ENCODE measurements around the gene TCF19. TPM values are rescaled to one million over a fixed set of nuclear protein-coding genes. Genes with fewer than 3 reads are reported as not detected.

TCF19 gene
- polyA plus RNA-seq, 1 donor from 2014 or later, result 3.6 TPM

DNA sequence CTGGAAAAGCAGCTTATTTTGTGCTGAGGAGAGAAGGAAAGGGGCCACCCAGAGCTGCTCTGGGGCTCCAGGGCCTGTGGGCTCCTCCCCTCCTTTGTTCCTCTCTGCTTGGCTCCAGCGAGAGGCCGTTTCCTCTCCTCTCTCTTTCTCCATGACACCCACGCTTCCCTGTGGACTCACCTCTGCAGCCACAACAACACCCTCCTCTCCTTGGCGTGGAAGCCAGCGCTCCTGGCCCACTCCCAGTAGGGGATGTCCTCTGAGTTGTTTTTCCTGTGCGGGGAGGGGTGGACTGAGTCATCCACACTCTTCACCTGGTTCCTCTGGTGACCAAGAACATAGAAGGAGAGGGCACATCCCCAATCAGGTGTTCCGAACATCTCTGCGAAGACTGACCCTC lies 33.2 kb upstream of the TCF19 start:
- Histone ChIP-seq H3K9ac (ENCODE audit: low read length) (no peak overlapping the region), H4K20me1 (ENCODE audit: insufficient read depth) (no peaks in the 10 kb centered on the region), H3K27me3 (ENCODE audit: insufficient read depth, low read depth, low read length) (no peaks in the 10 kb centered on the region), H3K9me3 (ENCODE audit: low read length) (no peaks in the 10 kb centered on the region), H3F3A (ENCODE audit: insufficient read depth, low read length, poor library complexity, severe bottlenecking) (no peaks in the 10 kb centered on the region), H3K27ac (ENCODE audit: low read length) (no peak overlapping the region), H3K36me3 (ENCODE audit: insufficient read depth, low read length) (no peaks in the 10 kb centered on the region), H3K79me2 (replicated peaks; ENCODE audit: insufficient read depth, low read length) (no peaks in the 10 kb centered on the region), H3K4me2 (ENCODE audit: low read length) (no peak overlapping the region), H2AFZ (ENCODE audit: low read depth, low read length) (no peak overlapping the region), H3K4me3 (ENCODE audit: low read length) (no peak overlapping the region), H3K9me2 (ENCODE audit: insufficient read depth, low read length) (no peaks in the 10 kb centered on the region)
- TF ChIP-seq, protein P1, sequence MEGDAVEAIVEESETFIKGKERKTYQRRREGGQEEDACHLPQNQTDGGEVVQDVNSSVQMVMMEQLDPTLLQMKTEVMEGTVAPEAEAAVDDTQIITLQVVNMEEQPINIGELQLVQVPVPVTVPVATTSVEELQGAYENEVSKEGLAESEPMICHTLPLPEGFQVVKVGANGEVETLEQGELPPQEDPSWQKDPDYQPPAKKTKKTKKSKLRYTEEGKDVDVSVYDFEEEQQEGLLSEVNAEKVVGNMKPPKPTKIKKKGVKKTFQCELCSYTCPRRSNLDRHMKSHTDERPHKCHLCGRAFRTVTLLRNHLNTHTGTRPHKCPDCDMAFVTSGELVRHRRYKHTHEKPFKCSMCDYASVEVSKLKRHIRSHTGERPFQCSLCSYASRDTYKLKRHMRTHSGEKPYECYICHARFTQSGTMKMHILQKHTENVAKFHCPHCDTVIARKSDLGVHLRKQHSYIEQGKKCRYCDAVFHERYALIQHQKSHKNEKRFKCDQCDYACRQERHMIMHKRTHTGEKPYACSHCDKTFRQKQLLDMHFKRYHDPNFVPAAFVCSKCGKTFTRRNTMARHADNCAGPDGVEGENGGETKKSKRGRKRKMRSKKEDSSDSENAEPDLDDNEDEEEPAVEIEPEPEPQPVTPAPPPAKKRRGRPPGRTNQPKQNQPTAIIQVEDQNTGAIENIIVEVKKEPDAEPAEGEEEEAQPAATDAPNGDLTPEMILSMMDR (IDR thresholded peaks at IDR 0.05; ENCODE audit: poor library complexity, severe bottlenecking), result no peak
- TF ChIP-seq POLR2AphosphoS5 (IDR thresholded peaks at IDR 0.05), result no peak
- TF ChIP-seq MXI1 (conservative IDR thresholded peaks at IDR 0.05; ENCODE audit: poor library complexity, severe bottlenecking), result no peak
- TF ChIP-seq, protein P2, sequence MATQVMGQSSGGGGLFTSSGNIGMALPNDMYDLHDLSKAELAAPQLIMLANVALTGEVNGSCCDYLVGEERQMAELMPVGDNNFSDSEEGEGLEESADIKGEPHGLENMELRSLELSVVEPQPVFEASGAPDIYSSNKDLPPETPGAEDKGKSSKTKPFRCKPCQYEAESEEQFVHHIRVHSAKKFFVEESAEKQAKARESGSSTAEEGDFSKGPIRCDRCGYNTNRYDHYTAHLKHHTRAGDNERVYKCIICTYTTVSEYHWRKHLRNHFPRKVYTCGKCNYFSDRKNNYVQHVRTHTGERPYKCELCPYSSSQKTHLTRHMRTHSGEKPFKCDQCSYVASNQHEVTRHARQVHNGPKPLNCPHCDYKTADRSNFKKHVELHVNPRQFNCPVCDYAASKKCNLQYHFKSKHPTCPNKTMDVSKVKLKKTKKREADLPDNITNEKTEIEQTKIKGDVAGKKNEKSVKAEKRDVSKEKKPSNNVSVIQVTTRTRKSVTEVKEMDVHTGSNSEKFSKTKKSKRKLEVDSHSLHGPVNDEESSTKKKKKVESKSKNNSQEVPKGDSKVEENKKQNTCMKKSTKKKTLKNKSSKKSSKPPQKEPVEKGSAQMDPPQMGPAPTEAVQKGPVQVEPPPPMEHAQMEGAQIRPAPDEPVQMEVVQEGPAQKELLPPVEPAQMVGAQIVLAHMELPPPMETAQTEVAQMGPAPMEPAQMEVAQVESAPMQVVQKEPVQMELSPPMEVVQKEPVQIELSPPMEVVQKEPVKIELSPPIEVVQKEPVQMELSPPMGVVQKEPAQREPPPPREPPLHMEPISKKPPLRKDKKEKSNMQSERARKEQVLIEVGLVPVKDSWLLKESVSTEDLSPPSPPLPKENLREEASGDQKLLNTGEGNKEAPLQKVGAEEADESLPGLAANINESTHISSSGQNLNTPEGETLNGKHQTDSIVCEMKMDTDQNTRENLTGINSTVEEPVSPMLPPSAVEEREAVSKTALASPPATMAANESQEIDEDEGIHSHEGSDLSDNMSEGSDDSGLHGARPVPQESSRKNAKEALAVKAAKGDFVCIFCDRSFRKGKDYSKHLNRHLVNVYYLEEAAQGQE (IDR thresholded peaks at IDR 0.05; ENCODE audit: borderline replicate concordance), result no peak
- TF ChIP-seq EP300 (conservative IDR thresholded peaks at IDR 0.05; ENCODE audit: poor library complexity, severe bottlenecking), result no peak
- TF ChIP-seq TAF1 (IDR thresholded peaks at IDR 0.05; ENCODE audit: low read depth), result no peak
- TF ChIP-seq EZH2 (IDR thresholded peaks at IDR 0.05; ENCODE audit: borderline replicate concordance, insufficient read depth, low read length, poor library complexity, severe bottlenecking), result no peak
- no peak for TF ChIP-seq RAD21 (conservative IDR thresholded peaks at IDR 0.05)

DNA sequence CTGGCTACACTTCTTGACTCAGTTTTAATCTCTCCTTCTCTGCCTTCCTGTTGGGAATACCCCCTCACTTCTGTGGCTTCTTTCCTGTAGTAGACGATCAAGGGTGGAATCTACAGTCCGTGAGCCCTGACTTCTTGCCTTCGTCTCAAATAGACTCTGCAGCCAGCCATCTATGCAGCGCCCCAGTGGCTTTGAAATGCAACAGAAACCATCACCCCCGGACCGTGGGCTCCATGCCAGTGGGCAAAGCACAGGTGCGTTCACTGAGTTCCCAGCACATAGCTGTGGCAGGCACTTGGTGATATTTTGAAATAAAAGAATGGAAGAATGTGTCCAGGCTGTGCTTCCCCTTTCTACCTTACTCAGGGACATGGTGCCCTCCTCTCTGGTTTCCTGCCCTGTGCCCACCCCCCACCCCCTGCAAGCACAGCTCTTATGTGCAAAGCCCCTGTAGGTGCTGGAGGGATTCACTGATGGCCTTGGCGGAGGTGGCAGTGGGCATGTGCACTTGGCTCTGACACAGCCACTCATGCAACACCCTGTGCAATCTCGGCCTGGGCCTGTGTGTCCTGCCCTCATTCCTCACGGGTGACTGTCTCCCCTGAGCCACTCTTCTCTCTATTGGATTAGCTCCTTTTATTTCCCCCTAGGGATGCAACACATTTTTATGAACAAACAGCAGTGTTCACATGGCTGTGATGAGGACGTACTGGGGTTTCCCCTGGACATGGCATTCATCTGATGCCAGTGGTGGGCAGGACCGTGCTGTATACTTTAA lies 32.6 kb upstream of the TCF19 start:
- no peak for TF ChIP-seq SMC3 (conservative IDR thresholded peaks at IDR 0.05; ENCODE audit: poor library complexity)
- TF ChIP-seq MXI1 (conservative IDR thresholded peaks at IDR 0.05; ENCODE audit: poor library complexity, severe bottlenecking), result no peak
- TF ChIP-seq, protein P2 (IDR thresholded peaks at IDR 0.05; ENCODE audit: borderline replicate concordance), result no peak
- TF ChIP-seq, protein P1 (IDR thresholded peaks at IDR 0.05; ENCODE audit: poor library complexity, severe bottlenecking), result no peak
- TF ChIP-seq RAD21 (conservative IDR thresholded peaks at IDR 0.05), result no peak
- no peak for TF ChIP-seq EZH2 (IDR thresholded peaks at IDR 0.05; ENCODE audit: borderline replicate concordance, insufficient read depth, low read length, poor library complexity, severe bottlenecking)
- no peak for TF ChIP-seq EP300 (conservative IDR thresholded peaks at IDR 0.05; ENCODE audit: poor library complexity, severe bottlenecking)
- no peak for TF ChIP-seq TAF1 (IDR thresholded peaks at IDR 0.05; ENCODE audit: low read depth)
- no peak for TF ChIP-seq POLR2AphosphoS5 (IDR thresholded peaks at IDR 0.05)
- Histone ChIP-seq H3K4me2 (ENCODE audit: low read length) (no peak overlapping the region), H3K36me3 (ENCODE audit: insufficient read depth, low read length) (no peaks in the 10 kb centered on the region), H3K9me3 (ENCODE audit: low read length) (no peaks in the 10 kb centered on the region), H3K9me2 (ENCODE audit: insufficient read depth, low read length) (no peaks in the 10 kb centered on the region), H3K4me3 (ENCODE audit: low read length) (no peak overlapping the region), H3K79me2 (replicated peaks; ENCODE audit: insufficient read depth, low read length) (no peaks in the 10 kb centered on the region), H4K20me1 (ENCODE audit: insufficient read depth) (no peaks in the 10 kb centered on the region), H2AFZ (ENCODE audit: low read depth, low read length) (no peak overlapping the region), H3K27me3 (ENCODE audit: insufficient read depth, low read depth, low read length) (no peaks in the 10 kb centered on the region), H3K27ac (ENCODE audit: low read length) (no peak overlapping the region), H3F3A (ENCODE audit: insufficient read depth, low read length, poor library complexity, severe bottlenecking) (no peaks in the 10 kb centered on the region), H3K9ac (ENCODE audit: low read length) (no peak overlapping the region)
